Neural cell (in vitro differentiated cells): ENCODE data around the gene SATL1. TPM values are rescaled to one million over a fixed set of nuclear protein-coding genes. Genes with fewer than 3 reads are reported as not detected.

ENCODE experiments used
- H2AFZ ChIP-seq: fragments of 200-600, 300-800 bp; sonication (generic), shearing (Covaris generic); 2 replicates; pipeline ENCODE4 v1.6.0; 2014; ENCODE audit warnings: low read depth, mild to moderate bottlenecking, antibody characterized with exemption, low read length, moderate library complexity
- H3F3A ChIP-seq: fragments of 200-600 bp; shearing (Covaris generic); 2 replicates; pipeline ENCODE4 v1.6.1; 2016; ENCODE audit warnings: mild to moderate bottlenecking, moderate library complexity, mixed read lengths, antibody characterized with exemption, low read length; ENCODE audit not compliant: insufficient read depth, poor library complexity, severe bottlenecking
- H3K27ac ChIP-seq: fragments of 200-600, 300-800 bp; sonication (generic), shearing (Covaris generic); 2 replicates; pipeline ENCODE4 v1.5.1; 2014; ENCODE audit warnings: mild to moderate bottlenecking, low read length, moderate library complexity
- H3K27me3 ChIP-seq: fragments of 300-800, 200-600 bp; sonication (generic), shearing (Covaris generic); 2 replicates; pipeline ENCODE4 v1.6.0; 2014; ENCODE audit warnings: mild to moderate bottlenecking, low read depth, low read length, moderate library complexity; ENCODE audit not compliant: insufficient read depth
- H3K36me3 ChIP-seq: fragments of 300-800, 200-600 bp; sonication (generic), shearing (Covaris generic); 2 replicates; pipeline ENCODE4 v1.5.1; 2014; ENCODE audit warnings: mild to moderate bottlenecking, antibody characterized with exemption, low read length, moderate library complexity; ENCODE audit not compliant: insufficient read depth
- H3K4me2 ChIP-seq: fragments of 300-800, 200-600 bp; sonication (generic), shearing (Covaris generic); 2 replicates; pipeline ENCODE4 v1.6.0; 2014; ENCODE audit warnings: mild to moderate bottlenecking, low read length
- H3K4me3 ChIP-seq: fragments of 300-800, 200-600 bp; sonication (generic), shearing (Covaris generic); 2 replicates; pipeline ENCODE4 v1.5.1; 2014; ENCODE audit warnings: mild to moderate bottlenecking, low read length, moderate library complexity
- H3K79me2 ChIP-seq: fragments of 200-600 bp; shearing (Covaris generic); replicated peaks from 2 replicates; pipeline ENCODE4 v1.6.0; 2014; ENCODE audit warnings: mild to moderate bottlenecking, low read length, moderate library complexity; ENCODE audit not compliant: insufficient read depth
- H3K9ac ChIP-seq: fragments of 300-800, 200-600 bp; sonication (generic), shearing (Covaris generic); 2 replicates; pipeline ENCODE4 v1.6.1; 2016; ENCODE audit warnings: mild to moderate bottlenecking, low read length, mixed read lengths
- H3K9me2 ChIP-seq: fragments of 200-600 bp; shearing (Covaris generic); 2 replicates; pipeline ENCODE4 v1.6.1; 2016; ENCODE audit warnings: mild to moderate bottlenecking, low read length, mixed read lengths; ENCODE audit not compliant: insufficient read depth
- H3K9me3 ChIP-seq: fragments of 200-600, 300-800 bp; sonication (generic), shearing (Covaris generic); 2 replicates; pipeline ENCODE4 v1.6.1; 2016; ENCODE audit warnings: mild to moderate bottlenecking, mixed run types, low read length, moderate library complexity, mixed read lengths
- H4K20me1 ChIP-seq: fragments of 200-600 bp; shearing (Covaris generic); 2 replicates; pipeline ENCODE4 v1.6.1; 2016; ENCODE audit warnings: mild to moderate bottlenecking, mixed run types; ENCODE audit not compliant: insufficient read depth
- EP300 ChIP-seq: fragments of 450-650 bp; conservative IDR thresholded peaks from 2 replicates; pipeline ENCODE4 v1.6.1; 2014; ENCODE audit warnings: antibody characterized with exemption, mild to moderate bottlenecking, moderate library complexity; ENCODE audit not compliant: poor library complexity, severe bottlenecking
- EZH2 ChIP-seq: fragments of 200-600, 300-800 bp; shearing (Covaris generic), sonication (generic); IDR thresholded peaks from 2 replicates; pipeline ENCODE4 v1.6.1; 2014; ENCODE audit warnings: antibody characterized with exemption, low read length, borderline replicate concordance, mild to moderate bottlenecking; ENCODE audit not compliant: insufficient read depth, poor library complexity, severe bottlenecking
- MXI1 ChIP-seq: fragments of 450-650 bp; conservative IDR thresholded peaks from 2 replicates; pipeline ENCODE4 v1.6.1; 2014; ENCODE audit warnings: antibody characterized with exemption, mild to moderate bottlenecking; ENCODE audit not compliant: poor library complexity, severe bottlenecking
- POLR2AphosphoS5 ChIP-seq: IDR thresholded peaks from 2 replicates; pipeline ENCODE4 v1.6.1; 2012
- RAD21 ChIP-seq: fragments of 450-650 bp; conservative IDR thresholded peaks from 2 replicates; pipeline ENCODE4 v1.6.1; 2014; ENCODE audit warnings: antibody characterized with exemption, mild to moderate bottlenecking, moderate library complexity
- REST ChIP-seq: IDR thresholded peaks from 2 replicates; pipeline ENCODE4 v1.6.1; 2012; ENCODE audit warnings: borderline replicate concordance
- SMC3 ChIP-seq: fragments of 450-650 bp; conservative IDR thresholded peaks from 2 replicates; pipeline ENCODE4 v1.6.1; 2014; ENCODE audit warnings: antibody characterized with exemption, mild to moderate bottlenecking, moderate library complexity; ENCODE audit not compliant: poor library complexity
- TAF1 ChIP-seq: IDR thresholded peaks from 2 replicates; pipeline ENCODE4 v1.6.1; 2012; ENCODE audit warnings: low read depth
- polyA plus RNA-seq: library from polyadenylated mRNA; depleted of rRNA; stranded (reverse); fragments of >200 nt; gene quantifications from 2 replicates; pipeline ENCODE4 v1.2.3, GENCODE V29; 2014
- TF ChIP-seq, protein P1 (sequence below): fragments of 450-650 bp; IDR thresholded peaks from 2 replicates; pipeline ENCODE4 v1.5.1; 2014; ENCODE audit warnings: antibody characterized with exemption, mild to moderate bottlenecking, moderate library complexity; ENCODE audit not compliant: poor library complexity, severe bottlenecking

SATL1 gene
- polyA plus RNA-seq, 1 donor from 2014 or later: 2.6 TPM

DNA sequence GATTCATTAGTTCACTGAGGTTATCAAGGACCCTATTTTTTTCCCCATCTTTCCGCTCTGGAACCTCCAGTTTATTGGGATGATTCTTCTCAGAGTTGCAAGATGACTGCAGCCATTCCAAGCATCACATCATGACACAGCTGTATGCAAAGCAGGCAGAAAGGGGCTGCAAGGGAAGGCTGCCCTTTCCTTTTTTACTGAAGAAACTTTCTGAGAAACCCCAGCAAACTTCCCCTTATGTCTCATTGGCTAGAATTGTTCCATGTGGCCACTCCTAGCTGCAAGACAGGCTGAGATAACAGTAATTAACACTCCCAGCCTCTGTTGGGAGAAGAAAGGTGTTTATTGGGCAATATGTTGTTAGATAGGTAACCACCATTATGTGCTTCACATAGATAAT lies 102.6 kb downstream of the SATL1 start:
- no peaks in the 10 kb centered on the region for H3F3A ChIP-seq
- TF ChIP-seq, protein P1, sequence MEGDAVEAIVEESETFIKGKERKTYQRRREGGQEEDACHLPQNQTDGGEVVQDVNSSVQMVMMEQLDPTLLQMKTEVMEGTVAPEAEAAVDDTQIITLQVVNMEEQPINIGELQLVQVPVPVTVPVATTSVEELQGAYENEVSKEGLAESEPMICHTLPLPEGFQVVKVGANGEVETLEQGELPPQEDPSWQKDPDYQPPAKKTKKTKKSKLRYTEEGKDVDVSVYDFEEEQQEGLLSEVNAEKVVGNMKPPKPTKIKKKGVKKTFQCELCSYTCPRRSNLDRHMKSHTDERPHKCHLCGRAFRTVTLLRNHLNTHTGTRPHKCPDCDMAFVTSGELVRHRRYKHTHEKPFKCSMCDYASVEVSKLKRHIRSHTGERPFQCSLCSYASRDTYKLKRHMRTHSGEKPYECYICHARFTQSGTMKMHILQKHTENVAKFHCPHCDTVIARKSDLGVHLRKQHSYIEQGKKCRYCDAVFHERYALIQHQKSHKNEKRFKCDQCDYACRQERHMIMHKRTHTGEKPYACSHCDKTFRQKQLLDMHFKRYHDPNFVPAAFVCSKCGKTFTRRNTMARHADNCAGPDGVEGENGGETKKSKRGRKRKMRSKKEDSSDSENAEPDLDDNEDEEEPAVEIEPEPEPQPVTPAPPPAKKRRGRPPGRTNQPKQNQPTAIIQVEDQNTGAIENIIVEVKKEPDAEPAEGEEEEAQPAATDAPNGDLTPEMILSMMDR: no peak
- TF ChIP-seq RAD21 (no peak), POLR2AphosphoS5 (no peak), MXI1 (no peak), EP300 (no peak), EZH2 (no peak), SMC3 (no peak), TAF1 (no peak), REST (no peak)

DNA sequence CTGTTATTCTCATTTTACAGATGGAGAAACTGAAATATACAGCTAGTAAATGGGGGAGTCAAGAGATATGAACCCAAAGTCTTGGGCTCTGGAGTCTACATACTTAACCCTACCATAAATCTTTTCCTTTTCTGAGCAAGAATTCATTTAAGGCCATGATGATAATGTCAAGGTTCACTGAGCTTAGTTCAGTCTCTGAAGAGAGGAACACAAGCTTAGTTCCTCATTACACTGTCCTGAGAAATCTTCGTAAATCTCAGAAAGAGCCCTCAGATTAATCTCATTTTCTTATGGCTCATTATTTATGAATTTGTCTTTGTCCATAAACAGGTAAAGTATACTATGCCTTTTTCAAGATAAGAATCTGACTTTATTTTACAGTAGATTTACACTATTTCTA lies 104.2 kb downstream of the SATL1 start:
- Histone ChIP-seq H3K4me2 (no peak overlapping the region), H3K4me3 (no peak overlapping the region), H3K9me2 (no peaks in the 10 kb centered on the region), H3K36me3 (no peaks in the 10 kb centered on the region), H2AFZ (no peak overlapping the region), H4K20me1 (no peaks in the 10 kb centered on the region), H3F3A (no peaks in the 10 kb centered on the region), H3K79me2 (no peaks in the 10 kb centered on the region), H3K9me3 (no peaks in the 10 kb centered on the region), H3K9ac (no peak overlapping the region), H3K27me3 (no peaks in the 10 kb centered on the region), H3K27ac (no peak overlapping the region)
- TF ChIP-seq EP300 (no peak), REST (no peak), MXI1 (no peak), TAF1 (no peak), RAD21 (no peak), SMC3 (no peak), EZH2 (no peak), POLR2AphosphoS5 (no peak)
- TF ChIP-seq, protein P1: no peak

More for the DNA sequence above, 102.6 kb downstream of the SATL1 start:
- Histone ChIP-seq H3K27me3 (no peaks in the 10 kb centered on the region), H3K36me3 (no peaks in the 10 kb centered on the region), H3K79me2 (no peaks in the 10 kb centered on the region), H4K20me1 (no peaks in the 10 kb centered on the region), H3K9me3 (no peaks in the 10 kb centered on the region), H3K9ac (no peak overlapping the region), H3K4me2 (no peak overlapping the region), H2AFZ (no peak overlapping the region), H3K27ac (no peak overlapping the region), H3K9me2 (no peaks in the 10 kb centered on the region), H3K4me3 (no peak overlapping the region)
